IMR-90 (cell line): Measurements from ENCODE around the gene PON1.

Experiments used
- BHLHE40 ChIP-seq: fragments of 150-350 bp; IDR thresholded peaks from 2 replicates; pipeline ENCODE4 v1.6.1; 2016; ENCODE audit warnings: mild to moderate bottlenecking, low read depth, low read length
- MAFK ChIP-seq: IDR thresholded peaks from 2 replicates; pipeline ENCODE4 v1.6.1; 2012; ENCODE audit warnings: low read depth, low read length, improper control_type of control experiment
- MAZ ChIP-seq: IDR thresholded peaks from 2 replicates; pipeline ENCODE4 v1.6.1; 2012; ENCODE audit warnings: low read depth, mild to moderate bottlenecking, low read length, improper control_type of control experiment, moderate library complexity, borderline replicate concordance
- MXI1 ChIP-seq: IDR thresholded peaks from 2 replicates; pipeline ENCODE4 v1.6.1; 2012; ENCODE audit warnings: low read depth, mild to moderate bottlenecking, low read length, moderate library complexity, borderline replicate concordance
- NFE2L2 ChIP-seq: fragments of 150-350 bp; IDR thresholded peaks from 2 replicates; pipeline ENCODE4 v1.6.1; 2016; ENCODE audit warnings: low read depth, mild to moderate bottlenecking, low read length
- POLR2A ChIP-seq: IDR thresholded peaks from 2 replicates; pipeline ENCODE4 v1.6.1; 2012; ENCODE audit warnings: mild to moderate bottlenecking, low read depth, low read length
- RAD21 ChIP-seq: IDR thresholded peaks from 2 replicates; pipeline ENCODE4 v1.6.1; 2012; ENCODE audit warnings: low read length, improper control_type of control experiment
- RCOR1 ChIP-seq: IDR thresholded peaks from 2 replicates; pipeline ENCODE4 v1.6.1; 2012; ENCODE audit warnings: mild to moderate bottlenecking, low read length, improper control_type of control experiment; ENCODE audit not compliant: insufficient replicate concordance
- RFX5 ChIP-seq: IDR thresholded peaks from 2 replicates; pipeline ENCODE4 v1.8.0; 2012; ENCODE audit warnings: low read depth, mild to moderate bottlenecking, low read length, moderate library complexity
- SMC3 ChIP-seq: fragments of 150-350 bp; IDR thresholded peaks from 2 replicates; pipeline ENCODE4 v1.6.1; 2016; ENCODE audit warnings: low read depth, mild to moderate bottlenecking, antibody characterized with exemption, low read length, moderate library complexity
- TF ChIP-seq, protein P1 (sequence below): conservative IDR thresholded peaks from 2 replicates; pipeline ENCODE4 v1.5.1; 2012; ENCODE audit warnings: mild to moderate bottlenecking, low read depth, low read length, improper control_type of control experiment
- TF ChIP-seq, protein P2 (sequence below): fragments of 150-350 bp; IDR thresholded peaks from 2 replicates; pipeline ENCODE4 v1.6.1; 2017; ENCODE audit warnings: mild to moderate bottlenecking, antibody characterized with exemption, low read length, low read depth

DNA sequence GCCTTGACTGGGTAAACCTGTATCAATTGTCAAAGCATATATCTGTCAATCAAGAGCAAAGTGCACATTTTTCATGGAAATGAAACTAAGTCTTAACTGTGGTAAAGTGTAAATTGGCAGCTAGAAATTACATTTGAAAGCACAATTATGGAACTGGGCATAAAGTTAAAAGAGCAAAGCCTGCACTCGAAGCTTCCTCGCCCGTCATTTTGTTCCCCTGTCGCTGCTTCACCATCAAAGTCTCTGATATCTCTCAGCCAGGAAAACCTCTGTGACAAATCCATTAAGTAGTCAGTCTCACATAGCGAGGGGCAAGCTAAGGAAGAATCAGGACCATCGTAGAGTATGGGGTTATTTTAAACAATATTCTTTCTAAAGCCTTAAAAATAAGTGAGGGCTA, 27.9 kb downstream of the PON1 start:
- TF ChIP-seq, protein P1, sequence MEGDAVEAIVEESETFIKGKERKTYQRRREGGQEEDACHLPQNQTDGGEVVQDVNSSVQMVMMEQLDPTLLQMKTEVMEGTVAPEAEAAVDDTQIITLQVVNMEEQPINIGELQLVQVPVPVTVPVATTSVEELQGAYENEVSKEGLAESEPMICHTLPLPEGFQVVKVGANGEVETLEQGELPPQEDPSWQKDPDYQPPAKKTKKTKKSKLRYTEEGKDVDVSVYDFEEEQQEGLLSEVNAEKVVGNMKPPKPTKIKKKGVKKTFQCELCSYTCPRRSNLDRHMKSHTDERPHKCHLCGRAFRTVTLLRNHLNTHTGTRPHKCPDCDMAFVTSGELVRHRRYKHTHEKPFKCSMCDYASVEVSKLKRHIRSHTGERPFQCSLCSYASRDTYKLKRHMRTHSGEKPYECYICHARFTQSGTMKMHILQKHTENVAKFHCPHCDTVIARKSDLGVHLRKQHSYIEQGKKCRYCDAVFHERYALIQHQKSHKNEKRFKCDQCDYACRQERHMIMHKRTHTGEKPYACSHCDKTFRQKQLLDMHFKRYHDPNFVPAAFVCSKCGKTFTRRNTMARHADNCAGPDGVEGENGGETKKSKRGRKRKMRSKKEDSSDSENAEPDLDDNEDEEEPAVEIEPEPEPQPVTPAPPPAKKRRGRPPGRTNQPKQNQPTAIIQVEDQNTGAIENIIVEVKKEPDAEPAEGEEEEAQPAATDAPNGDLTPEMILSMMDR, result no peak
- TF ChIP-seq RAD21 (no peak), RCOR1 (no peak), MAZ (no peak), MXI1 (no peak), SMC3 (no peak), MAFK (no peak), POLR2A (no peak), BHLHE40 (no peak), NFE2L2 (no peak), RFX5 (no peak)
- TF ChIP-seq, protein P2, sequence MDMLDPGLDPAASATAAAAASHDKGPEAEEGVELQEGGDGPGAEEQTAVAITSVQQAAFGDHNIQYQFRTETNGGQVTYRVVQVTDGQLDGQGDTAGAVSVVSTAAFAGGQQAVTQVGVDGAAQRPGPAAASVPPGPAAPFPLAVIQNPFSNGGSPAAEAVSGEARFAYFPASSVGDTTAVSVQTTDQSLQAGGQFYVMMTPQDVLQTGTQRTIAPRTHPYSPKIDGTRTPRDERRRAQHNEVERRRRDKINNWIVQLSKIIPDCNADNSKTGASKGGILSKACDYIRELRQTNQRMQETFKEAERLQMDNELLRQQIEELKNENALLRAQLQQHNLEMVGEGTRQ, result no peak
